ENCODE results near the gene DNAJC5G.
A peak's percentile ranks its signal among the peaks of the same experiment; 100 is the strongest.
"Not testable (repeated sequence)": the region's sequence is repeated elsewhere in the genome, so short reads cannot be mapped to it uniquely, and the experiment has no call there.

The DNAJC5G gene

GRCh38 chr2:27309651-27310050 is 34.4 kb downstream of the DNAJC5G start:
- no peak for DNase-seq (ENCODE audit: low read depth)

GRCh38 chr2:27312152-27312551 is 36.9 kb downstream of the DNAJC5G start:
- no peak for DNase-seq (ENCODE audit: low read depth)

- DNase-seq (ENCODE audit: low read depth) = no peak
Observed at GRCh38 chr2:27313882-27314645, 38.8 kb downstream of the DNAJC5G start.

GRCh38 chr2:27314709-27315108 is 39.5 kb downstream of the DNAJC5G start:
- no peak for DNase-seq (ENCODE audit: low read depth)

- DNase-seq (ENCODE audit: low read depth) = no peak
Observed at GRCh38 chr2:27315122-27315521, 39.9 kb downstream of the DNAJC5G start.

GRCh38 chr2:27316655-27317412 is 41.6 kb downstream of the DNAJC5G start:
- no peak for DNase-seq (ENCODE audit: low read depth)

- not testable (repeated sequence) for DNase-seq (ENCODE audit: low read depth)
Observed at GRCh38 chr2:27319839-27320238, 44.6 kb downstream of the DNAJC5G start.

- no peak for DNase-seq (ENCODE audit: low read depth)
Observed at GRCh38 chr2:27320958-27321543, 45.8 kb downstream of the DNAJC5G start.

GRCh38 chr2:27322301-27322765 is 47.1 kb downstream of the DNAJC5G start:
- DNase-seq (ENCODE audit: low read depth) = no peak

GRCh38 chr2:27322766-27323595 is 47.7 kb downstream of the DNAJC5G start, which contains the start of gene MPV17:
TSS of gene MPV17 (minus strand) at chr2:27323097. CDS start at chr2:27322517, 580 bp downstream.
- DNase-seq (ENCODE audit: low read depth) = peak; percentile 80

GRCh38 chr2:27323596-27324285 is 48.5 kb downstream of the DNAJC5G start:
- DNase-seq (ENCODE audit: low read depth) = no peak

GRCh38 chr2:27324720-27325119 is 49.5 kb downstream of the DNAJC5G start:
- DNase-seq (ENCODE audit: low read depth) = no peak

Measured in activated gamma-delta T cell treated with anti-CD3 and anti-CD28 coated beads, Interleukin-2, amount 50 U/mL, for 16 hours (primary cell).